Measurements from ENCODE around the gene NCOA7. TPM values are rescaled to one million over a fixed set of nuclear protein-coding genes. Genes with fewer than 3 reads are reported as not detected.
A peak's percentile ranks its signal among the peaks of the same experiment; 100 is the strongest.
"Not testable (repeated sequence)": the region's sequence is repeated elsewhere in the genome, so short reads cannot be mapped to it uniquely, and the experiment has no call there.

NCOA7 gene
- total RNA-seq, 1 donor from 2014 or later: 28.8 TPM

GRCh38 chr6:125868678-125869395, 78.1 kb downstream of the NCOA7 start:
- DNase-seq: no peak

- no peak for DNase-seq
Observed at GRCh38 chr6:125869427-125869826, 78.7 kb downstream of the NCOA7 start.

GRCh38 chr6:125871365-125871764, 80.6 kb downstream of the NCOA7 start:
- no peak for DNase-seq

- no peak for DNase-seq
Observed at GRCh38 chr6:125872259-125872921, 81.6 kb downstream of the NCOA7 start.

GRCh38 chr6:125882243-125882642, 91.5 kb downstream of the NCOA7 start:
- no peak for DNase-seq

GRCh38 chr6:125884634-125885371, 94.0 kb downstream of the NCOA7 start:
- peak; percentile 52 for DNase-seq

GRCh38 chr6:125886021-125886420, 95.3 kb downstream of the NCOA7 start:
- DNase-seq: no peak

- DNase-seq: no peak
Observed at GRCh38 chr6:125886914-125887313, 96.2 kb downstream of the NCOA7 start.

- no peak for DNase-seq
Observed at GRCh38 chr6:125887372-125887771, 96.6 kb downstream of the NCOA7 start.

- DNase-seq: no peak
Observed at GRCh38 chr6:125888989-125889656, 98.4 kb downstream of the NCOA7 start.

- no peak for DNase-seq
Observed at GRCh38 chr6:125899726-125900182, 109.0 kb downstream of the NCOA7 start.

- DNase-seq: no peak
Observed at GRCh38 chr6:125904871-125905270, 114.1 kb downstream of the NCOA7 start.

GRCh38 chr6:125906158-125906998, 115.6 kb downstream of the NCOA7 start:
- peak; percentile 15 for DNase-seq

- no peak for DNase-seq
Observed at GRCh38 chr6:125910527-125910926, 119.8 kb downstream of the NCOA7 start.

- DNase-seq: not testable (repeated sequence)
Observed at GRCh38 chr6:125911051-125911451, 120.3 kb downstream of the NCOA7 start.

- DNase-seq: not testable (repeated sequence)
Observed at GRCh38 chr6:125912430-125912829, 121.7 kb downstream of the NCOA7 start.

- no peak for DNase-seq
Observed at GRCh38 chr6:125913145-125913544, 122.4 kb downstream of the NCOA7 start.

- DNase-seq: no peak
Observed at GRCh38 chr6:125913864-125914351, 123.1 kb downstream of the NCOA7 start.

GRCh38 chr6:125918230-125918629, 127.5 kb downstream of the NCOA7 start:
- DNase-seq: no peak

- DNase-seq: peak; percentile 73
Observed at GRCh38 chr6:125918681-125919566, 128.2 kb downstream of the NCOA7 start.
